Measurements from ENCODE around the gene CTRB1.

The CTRB1 gene

GRCh38 chr16:75273054-75273925 is 54.5 kb downstream of the CTRB1 start:
- no peak for DNase-seq
